ENCODE data around the gene BCAS1.

Gene BCAS1

DNA sequence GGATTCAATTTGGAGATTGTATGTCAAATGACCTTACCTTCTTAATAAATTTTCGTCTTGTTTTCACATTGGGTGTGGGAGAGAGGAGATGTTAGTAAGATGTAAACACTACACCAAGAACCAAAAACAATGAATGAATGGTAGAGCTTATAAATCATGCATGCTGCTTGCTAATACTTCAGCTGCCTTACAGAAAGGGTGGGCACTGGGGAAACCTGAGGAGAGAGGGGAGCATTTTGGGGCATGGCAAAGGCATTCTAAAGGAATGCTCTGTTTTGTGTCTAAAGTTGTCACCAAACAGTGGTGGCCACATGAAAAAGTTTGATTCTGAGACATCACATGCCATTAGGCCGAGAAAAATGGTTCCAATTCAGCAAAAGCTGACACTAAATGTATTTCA, 80.4 kb downstream of the BCAS1 start:
- no peak for ATAC-seq (replicated peaks)
- Mint-ChIP-seq H3K27me3 (peaks cover 26 to 54% of the 10 kb centered on the region in 2 donors), H3K27ac (no peak overlapping the region), H3K4me1 (ENCODE audit: low read depth in 2 of 2) (peaks cover 0 to 11% of the 10 kb centered on the region in 2 donors), H3K36me3 (ENCODE audit: insufficient read depth) (peaks cover 3% of the 10 kb centered on the region), H3K9me3 (no peaks in the 10 kb centered on the region), H3K4me3 (no peak overlapping the region)
- DNase-seq, result no peak

- ATAC-seq (replicated peaks), result no peak
- Mint-ChIP-seq H3K9me3 (no peaks in the 10 kb centered on the region), H3K27me3 (peaks cover 32 to 55% of the 10 kb centered on the region in 2 donors), H3K4me1 (ENCODE audit: low read depth in 2 of 2) (peaks cover 0 to 11% of the 10 kb centered on the region in 2 donors), H3K4me3 (no peak overlapping the region), H3K27ac (no peak overlapping the region), H3K36me3 (ENCODE audit: insufficient read depth) (peaks cover 3% of the 10 kb centered on the region)
- DNase-seq, result no peak
Measured at GRCh38 chr20:53989401-53989800, 81.0 kb downstream of the BCAS1 start.

DNA sequence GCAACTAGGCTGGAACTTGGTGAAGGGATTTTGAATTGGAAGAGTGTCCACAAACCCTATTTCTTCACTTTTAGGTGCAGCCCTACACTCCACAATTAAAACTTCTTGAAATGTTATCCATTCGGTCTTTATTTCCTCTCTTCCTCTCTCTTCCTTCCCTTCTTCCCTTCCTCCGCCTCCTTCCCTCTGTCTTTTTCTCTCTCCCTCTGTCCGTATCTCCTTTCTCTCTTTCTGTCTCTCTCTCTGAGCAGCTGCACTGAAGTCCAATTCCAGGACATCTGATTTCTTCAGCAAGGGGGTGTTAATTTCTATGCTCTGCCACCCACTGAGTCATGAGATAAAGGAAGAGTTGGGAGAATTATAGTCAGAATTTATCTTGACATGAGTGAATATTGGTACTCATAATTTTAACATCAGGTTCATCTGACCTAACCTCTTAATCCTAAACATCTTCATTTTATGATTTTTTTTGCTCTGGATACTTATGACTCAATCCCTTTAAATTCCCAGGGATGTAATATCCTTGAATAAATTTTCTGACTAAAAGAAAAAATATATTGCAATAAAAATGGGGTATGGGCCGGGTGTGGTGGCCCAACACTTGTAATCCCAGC, 84.2 kb downstream of the BCAS1 start:
- Mint-ChIP-seq H3K27me3 (peaks cover 31 to 48% of the 10 kb centered on the region in 2 donors), H3K27ac (no peak overlapping the region), H3K9me3 (no peaks in the 10 kb centered on the region), H3K4me1 (ENCODE audit: low read depth in 2 of 2) (peaks cover 0 to 10% of the 10 kb centered on the region in 2 donors), H3K36me3 (ENCODE audit: insufficient read depth) (peaks cover 3% of the 10 kb centered on the region), H3K4me3 (no peak overlapping the region)
- no peak for DNase-seq
- no peak for ATAC-seq (replicated peaks)

- Mint-ChIP-seq H3K9me3 (no peaks in the 10 kb centered on the region), H3K27ac (no peak overlapping the region), H3K4me1 (ENCODE audit: low read depth in 2 of 2) (peaks cover 0 to 14% of the 10 kb centered on the region in 2 donors), H3K36me3 (ENCODE audit: insufficient read depth) (no peaks in the 10 kb centered on the region), H3K4me3 (no peak overlapping the region), H3K27me3 (peaks cover 31 to 49% of the 10 kb centered on the region in 2 donors)
- ATAC-seq (replicated peaks), result no peak
- no peak for DNase-seq
Measured at GRCh38 chr20:53985150-53985518, 85.3 kb downstream of the BCAS1 start.

DNA sequence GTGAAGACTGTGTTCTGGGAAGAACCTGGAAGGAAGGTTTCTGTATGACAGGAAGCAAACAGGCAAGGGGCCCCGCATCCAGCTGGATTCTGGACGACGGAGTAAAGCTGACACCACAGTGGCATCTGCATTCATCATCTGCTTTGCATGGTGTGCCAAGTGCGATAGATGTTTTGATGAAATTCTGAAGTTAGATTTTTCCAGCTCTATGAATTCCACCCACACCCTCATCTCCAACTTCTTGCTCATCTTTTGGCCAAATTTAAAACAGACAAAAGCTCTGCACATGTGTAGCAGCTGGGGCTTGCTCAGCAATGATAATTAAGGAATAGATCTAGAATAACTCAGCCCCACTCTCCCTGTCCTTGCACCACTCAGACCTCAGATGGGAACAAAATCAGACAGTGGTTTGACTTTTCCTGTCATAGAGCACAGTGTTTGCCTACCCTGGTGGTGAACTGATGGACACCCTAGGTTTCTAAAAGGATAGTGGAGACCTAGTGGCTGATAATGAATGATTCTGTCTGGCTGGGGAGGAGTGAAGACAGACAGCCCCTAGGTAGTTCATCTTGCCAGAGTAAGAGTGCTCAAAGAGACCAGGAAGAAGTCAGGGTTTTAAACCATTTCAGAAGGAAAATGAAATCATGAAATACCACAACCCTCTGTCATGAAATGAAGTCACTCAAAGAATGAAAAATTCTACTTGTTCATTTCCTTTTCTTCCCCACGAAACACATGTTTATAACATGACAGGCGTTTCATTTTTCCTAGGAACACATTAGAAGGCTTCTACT, 85.8 kb downstream of the BCAS1 start:
- DNase-seq (no peak), ATAC-seq (replicated peaks) (no peak)
- H3K27ac Mint-ChIP-seq, result no peak overlapping the region
- H3K4me1 Mint-ChIP-seq (ENCODE audit: low read depth in 2 of 2), result peaks cover 0 to 14% of the 10 kb centered on the region in 2 donors
- H3K36me3 Mint-ChIP-seq (ENCODE audit: insufficient read depth), result no peaks in the 10 kb centered on the region
- peaks cover 31 to 49% of the 10 kb centered on the region in 2 donors for H3K27me3 Mint-ChIP-seq
- no peak overlapping the region for H3K4me3 Mint-ChIP-seq
- H3K9me3 Mint-ChIP-seq, result no peaks in the 10 kb centered on the region

DNA sequence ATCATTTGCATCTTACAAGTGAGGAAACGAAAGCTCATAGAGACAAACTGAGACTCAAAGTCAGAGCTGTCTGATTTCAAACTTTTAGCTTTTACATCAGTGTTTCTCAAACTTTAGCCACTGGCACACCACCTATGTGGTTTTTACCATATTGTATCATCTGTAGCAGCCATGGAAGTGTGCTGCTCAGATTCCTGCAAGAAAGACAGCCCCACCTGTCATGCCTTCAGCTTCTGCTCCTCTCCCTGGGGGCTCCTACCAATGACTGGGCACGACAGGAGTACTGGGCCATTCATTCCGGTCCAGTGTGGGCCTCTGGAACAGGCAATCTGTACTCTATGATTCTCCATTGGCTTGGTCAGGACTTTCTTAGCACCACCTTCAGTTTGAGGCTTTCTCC, 87.0 kb downstream of the BCAS1 start:
- Mint-ChIP-seq H3K9me3 (no peaks in the 10 kb centered on the region), H3K36me3 (ENCODE audit: insufficient read depth) (no peaks in the 10 kb centered on the region), H3K4me1 (ENCODE audit: low read depth in 2 of 2) (peaks cover 0 to 14% of the 10 kb centered on the region in 2 donors), H3K4me3 (no peak overlapping the region), H3K27me3 (peaks cover 28 to 53% of the 10 kb centered on the region in 2 donors), H3K27ac (no peak overlapping the region)
- DNase-seq (no peak), ATAC-seq (replicated peaks) (no peak)

DNA sequence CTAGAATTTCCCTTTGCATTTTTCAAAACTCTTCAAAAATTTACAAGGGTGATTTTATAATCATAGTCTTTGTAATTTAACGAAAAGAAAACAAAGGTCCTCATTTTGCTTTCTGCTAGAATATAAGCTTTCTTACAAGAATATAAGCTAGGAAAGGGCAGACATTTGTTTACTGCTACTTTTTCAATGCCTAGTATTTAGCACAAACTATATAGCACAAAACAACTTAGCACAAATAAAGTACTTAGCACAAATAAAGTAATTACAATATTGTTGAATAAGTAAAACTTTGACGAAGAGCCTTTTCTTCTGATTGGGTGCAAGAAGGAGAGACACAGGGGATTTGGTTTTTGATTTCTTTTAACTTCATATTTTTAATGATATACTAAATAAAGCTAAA, 87.8 kb downstream of the BCAS1 start:
- no peak for ATAC-seq (replicated peaks)
- no peaks in the 10 kb centered on the region for H3K9me3 Mint-ChIP-seq
- H3K27me3 Mint-ChIP-seq, result peaks cover 20 to 45% of the 10 kb centered on the region in 2 donors
- peaks cover 0 to 14% of the 10 kb centered on the region in 2 donors for H3K4me1 Mint-ChIP-seq (ENCODE audit: low read depth in 2 of 2)
- no peak for DNase-seq
- no peak overlapping the region for H3K4me3 Mint-ChIP-seq
- H3K27ac Mint-ChIP-seq, result no peak overlapping the region
- no peaks in the 10 kb centered on the region for H3K36me3 Mint-ChIP-seq (ENCODE audit: insufficient read depth)

DNA sequence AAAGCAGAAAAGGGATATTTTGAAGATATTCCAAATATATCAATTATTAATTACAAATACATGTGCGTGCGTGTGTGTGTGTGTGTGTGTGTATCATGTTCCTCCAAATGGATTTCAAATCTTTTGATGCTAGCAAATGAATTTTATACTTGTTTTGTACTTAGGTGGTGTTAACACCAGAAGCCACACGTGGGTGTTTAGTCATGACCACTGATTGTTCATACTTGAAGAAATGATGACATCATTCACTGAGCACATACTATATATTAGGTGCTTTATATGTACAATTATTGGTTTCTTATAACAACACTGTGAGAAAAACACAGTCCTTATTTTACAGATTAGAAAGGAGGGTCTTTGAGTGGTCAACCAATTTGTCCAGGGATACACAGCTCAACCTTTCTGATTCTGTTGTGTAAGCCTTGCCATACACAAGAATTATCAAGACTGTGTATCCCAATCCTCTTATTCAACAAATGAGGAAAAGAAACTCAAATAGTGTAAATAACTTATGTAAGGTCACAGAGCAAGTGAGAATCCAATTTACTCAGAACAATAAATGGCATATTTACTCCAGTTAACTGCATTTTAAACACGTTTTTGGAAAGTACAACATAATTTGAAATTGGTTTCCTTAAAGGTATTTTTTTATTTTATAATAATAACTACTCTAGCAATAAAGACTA, 88.5 kb downstream of the BCAS1 start:
- Mint-ChIP-seq H3K27ac (no peak overlapping the region), H3K4me1 (ENCODE audit: low read depth in 2 of 2) (peaks cover 0 to 14% of the 10 kb centered on the region in 2 donors), H3K9me3 (no peaks in the 10 kb centered on the region), H3K36me3 (ENCODE audit: insufficient read depth) (no peaks in the 10 kb centered on the region), H3K4me3 (no peak overlapping the region), H3K27me3 (peaks cover 18 to 39% of the 10 kb centered on the region in 2 donors)
- DNase-seq, result no peak
- peak; percentile 51 for ATAC-seq (replicated peaks)

DNA sequence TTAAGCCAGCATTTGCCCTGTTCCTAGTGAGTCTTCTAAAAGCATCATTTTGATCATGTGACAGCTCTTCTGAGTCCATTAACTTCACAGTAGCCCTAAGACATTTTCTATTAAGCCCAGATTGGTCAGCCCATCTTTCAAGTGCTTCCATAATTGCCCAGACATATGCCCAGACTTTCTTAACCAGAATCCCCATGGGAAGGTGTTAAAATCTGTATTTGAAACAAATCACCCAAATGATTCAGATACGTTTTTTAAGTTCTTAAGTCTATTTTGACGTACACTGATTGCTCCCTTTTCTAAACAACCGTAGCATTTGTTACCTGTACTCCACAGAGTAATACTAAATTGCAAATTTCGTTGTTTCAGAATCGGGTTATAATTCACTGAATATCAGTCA, 89.3 kb downstream of the BCAS1 start:
- H3K27me3 Mint-ChIP-seq, result peaks cover 18 to 36% of the 10 kb centered on the region in 2 donors
- H3K4me3 Mint-ChIP-seq, result no peak overlapping the region
- ATAC-seq (replicated peaks), result no peak
- H3K27ac Mint-ChIP-seq, result no peak overlapping the region
- H3K4me1 Mint-ChIP-seq (ENCODE audit: low read depth in 2 of 2), result peaks cover 0 to 14% of the 10 kb centered on the region in 2 donors
- no peak for DNase-seq
- no peaks in the 10 kb centered on the region for H3K9me3 Mint-ChIP-seq
- H3K36me3 Mint-ChIP-seq (ENCODE audit: insufficient read depth), result no peaks in the 10 kb centered on the region

GRCh38 chr20:53980031-53980465, 90.3 kb downstream of the BCAS1 start:
- Mint-ChIP-seq H3K36me3 (ENCODE audit: insufficient read depth) (no peaks in the 10 kb centered on the region), H3K9me3 (no peaks in the 10 kb centered on the region), H3K27ac (no peak overlapping the region), H3K27me3 (peaks cover 19 to 29% of the 10 kb centered on the region in 2 donors), H3K4me3 (no peak overlapping the region), H3K4me1 (ENCODE audit: low read depth in 2 of 2) (peaks cover 0 to 14% of the 10 kb centered on the region in 2 donors)
- no peak for ATAC-seq (replicated peaks)
- no peak for DNase-seq

DNA sequence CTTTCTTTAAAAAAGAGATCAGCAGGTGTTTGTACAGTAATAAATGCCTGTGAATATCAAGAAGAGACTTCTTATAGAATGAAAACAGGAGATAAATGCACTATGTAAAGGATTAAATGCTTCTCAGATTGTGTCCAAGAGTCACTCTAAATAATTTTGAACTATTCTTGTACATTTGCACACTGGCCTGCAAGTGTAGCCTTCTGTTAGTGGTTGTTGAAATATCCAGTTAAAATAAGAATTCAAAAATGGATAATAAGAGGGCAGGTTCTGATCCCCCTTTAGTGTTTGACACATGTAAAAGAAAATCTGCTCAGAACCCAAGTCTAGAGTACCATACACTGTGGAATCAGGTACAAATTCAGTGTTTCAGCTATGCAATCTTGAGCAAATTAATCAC, 91.9 kb downstream of the BCAS1 start:
- Mint-ChIP-seq H3K27ac (no peak overlapping the region), H3K4me3 (no peak overlapping the region), H3K4me1 (ENCODE audit: low read depth in 2 of 2) (peaks cover 0 to 10% of the 10 kb centered on the region in 2 donors), H3K9me3 (no peaks in the 10 kb centered on the region), H3K27me3 (peaks cover 10 to 23% of the 10 kb centered on the region in 2 donors), H3K36me3 (ENCODE audit: insufficient read depth) (no peaks in the 10 kb centered on the region)
- ATAC-seq (replicated peaks), result no peak
- DNase-seq, result no peak

GRCh38 chr20:53977391-53977790, 93.0 kb downstream of the BCAS1 start:
- DNase-seq, result no peak
- Mint-ChIP-seq H3K27ac (no peak overlapping the region), H3K9me3 (no peaks in the 10 kb centered on the region), H3K4me3 (no peak overlapping the region), H3K36me3 (ENCODE audit: insufficient read depth) (no peaks in the 10 kb centered on the region), H3K27me3 (peaks cover 6 to 21% of the 10 kb centered on the region in 2 donors), H3K4me1 (ENCODE audit: low read depth in 2 of 2) (peaks cover 0 to 10% of the 10 kb centered on the region in 2 donors)
- ATAC-seq (replicated peaks), result no peak

- Mint-ChIP-seq H3K4me3 (no peak overlapping the region), H3K27ac (no peak overlapping the region), H3K4me1 (ENCODE audit: low read depth in 2 of 2) (peaks cover 0 to under 1% of the 10 kb centered on the region in 2 donors), H3K36me3 (ENCODE audit: insufficient read depth) (no peaks in the 10 kb centered on the region), H3K9me3 (no peaks in the 10 kb centered on the region), H3K27me3 (peaks cover 6 to 13% of the 10 kb centered on the region in 2 donors)
- ATAC-seq (replicated peaks) (no peak), DNase-seq (no peak)
Measured at GRCh38 chr20:53975761-53976160, 94.6 kb downstream of the BCAS1 start.
